ENCODE measurements around the gene KIRREL3. TPM values are rescaled to one million over a fixed set of nuclear protein-coding genes. Genes with fewer than 3 reads are reported as not detected.

The KIRREL3 gene
- polyA plus RNA-seq, 1 experiment, result 2.3 TPM

- Histone ChIP-seq H3K27ac (ENCODE audit: low read depth, low read length) (no peak overlapping the region), H3K4me3 (ENCODE audit: low read depth, low read length) (no peak overlapping the region), H3K9me3 (ENCODE audit: control insufficient read depth, insufficient read depth, low read length) (no peaks in the 10 kb centered on the region; the same call in 1 of the 2 replicates), H3K27me3 (ENCODE audit: control insufficient read depth, insufficient read depth, low read length) (no peaks in the 10 kb centered on the region)
- POLR2A ChIA-PET, result no interaction called here
- CTCF ChIA-PET, result interaction anchor here (0.6 to 5.2 kb wide), 30 partner anchors 8 to 739 kb away, joined by 3 to 88 read pairs (median 6); partner anchors contain the start of gene KIRREL3
- DNase-seq (ENCODE audit: low read depth, low spot score), result no peak
- no peak for TF ChIP-seq CTCF (IDR thresholded peaks at IDR 0.05; ENCODE audit: low read depth, low read length)
Measured at GRCh38 chr11:126606484-126606883, 394.1 kb downstream of the KIRREL3 start.

- DNase-seq (ENCODE audit: low read depth, low spot score), result no peak
- Histone ChIP-seq H3K4me3 (ENCODE audit: low read depth, low read length) (no peak overlapping the region), H3K27me3 (ENCODE audit: control insufficient read depth, insufficient read depth, low read length) (peaks cover 2% of the 10 kb centered on the region), H3K9me3 (ENCODE audit: control insufficient read depth, insufficient read depth, low read length) (no peaks in the 10 kb centered on the region; the same call in 1 of the 2 replicates), H3K27ac (ENCODE audit: low read depth, low read length) (no peak overlapping the region)
- CTCF ChIA-PET, result interaction anchor here (0.7 kb wide), 1 partner anchor 386 kb away, joined by 6 read pairs; no protein-coding TSS in a partner anchor
- POLR2A ChIA-PET, result no interaction called here
- no peak for TF ChIP-seq CTCF (IDR thresholded peaks at IDR 0.05; ENCODE audit: low read depth, low read length)
Measured at GRCh38 chr11:126604461-126604860, 396.1 kb downstream of the KIRREL3 start.

GRCh38 chr11:126603486-126603885 lies 397.1 kb downstream of the KIRREL3 start:
- DNase-seq (ENCODE audit: low read depth, low spot score), result no peak
- CTCF ChIA-PET, result interaction anchor here (2.0 kb wide), 1 partner anchor 387 kb away, joined by 6 read pairs; no protein-coding TSS in a partner anchor

GRCh38 chr11:126602993-126603392 lies 397.6 kb downstream of the KIRREL3 start:
- DNase-seq (ENCODE audit: low read depth, low spot score), result no peak
- CTCF ChIA-PET, result interaction anchor here (0.8 to 2.0 kb wide), 3 partner anchors 18 to 387 kb away, joined by 3 to 6 read pairs (median 5); no protein-coding TSS in a partner anchor
- H3K4me3 ChIP-seq (ENCODE audit: low read depth, low read length), result no peak overlapping the region
- H3K27ac ChIP-seq (ENCODE audit: low read depth, low read length), result no peak overlapping the region
- no peak for TF ChIP-seq CTCF (IDR thresholded peaks at IDR 0.05; ENCODE audit: low read depth, low read length)
- no peaks in the 10 kb centered on the region; the same call in 1 of the 2 replicates for H3K9me3 ChIP-seq (ENCODE audit: control insufficient read depth, insufficient read depth, low read length)
- peaks cover 2% of the 10 kb centered on the region for H3K27me3 ChIP-seq (ENCODE audit: control insufficient read depth, insufficient read depth, low read length)
- POLR2A ChIA-PET, result no interaction called here

More at GRCh38 chr11:126603486-126603885, 397.1 kb downstream of the KIRREL3 start:
- POLR2A ChIA-PET, result no interaction called here
- H3K27me3 ChIP-seq (ENCODE audit: control insufficient read depth, insufficient read depth, low read length), result peaks cover 2% of the 10 kb centered on the region
- no peak for TF ChIP-seq CTCF (IDR thresholded peaks at IDR 0.05; ENCODE audit: low read depth, low read length)
- H3K4me3 ChIP-seq (ENCODE audit: low read depth, low read length), result no peak overlapping the region
- no peak overlapping the region for H3K27ac ChIP-seq (ENCODE audit: low read depth, low read length)
- no peaks in the 10 kb centered on the region; the same call in 1 of the 2 replicates for H3K9me3 ChIP-seq (ENCODE audit: control insufficient read depth, insufficient read depth, low read length)

GRCh38 chr11:126602349-126602940 lies 398.1 kb downstream of the KIRREL3 start:
- peaks cover 2% of the 10 kb centered on the region for H3K27me3 ChIP-seq (ENCODE audit: control insufficient read depth, insufficient read depth, low read length)
- TF ChIP-seq CTCF (IDR thresholded peaks at IDR 0.05; ENCODE audit: low read depth, low read length), result no peak
- no peak overlapping the region for H3K4me3 ChIP-seq (ENCODE audit: low read depth, low read length)
- H3K27ac ChIP-seq (ENCODE audit: low read depth, low read length), result no peak overlapping the region
- no peaks in the 10 kb centered on the region; the same call in 1 of the 2 replicates for H3K9me3 ChIP-seq (ENCODE audit: control insufficient read depth, insufficient read depth, low read length)
- ChIA-PET CTCF (interaction anchor here (0.8 to 2.0 kb wide), 3 partner anchors 17 to 388 kb away, joined by 3 to 6 read pairs (median 5); no protein-coding TSS in a partner anchor), POLR2A (no interaction called here)
- DNase-seq (ENCODE audit: low read depth, low spot score), result no peak
